Ureter (tissue), 1 donor: ENCODE results near the gene TMPRSS7. TPM values are rescaled to one million over a fixed set of nuclear protein-coding genes. Genes with fewer than 3 reads are reported as not detected.
"Not testable (repeated sequence)": the region's sequence is repeated elsewhere in the genome, so short reads cannot be mapped to it uniquely, and the experiment has no call there.

Source experiments
- DNase-seq: peaks from one replicate; pipeline ENCODE4 v3.0.0-alpha.2; 2020; ENCODE audit warnings: low spot score
- total RNA-seq: library from RNA; stranded (reverse); gene quantifications from one replicate; pipeline ENCODE4 v1.2.4, GENCODE V29; 2023
- donor health status: DM: yes; HTN: yes; CAD: no.

TMPRSS7 gene
- total RNA-seq, 1 donor from 2014 or later: 0.21 TPM

GRCh38 chr3:112061152-112061551 lies 26.6 kb downstream of the TMPRSS7 start:
- DNase-seq: no peak

GRCh38 chr3:112072387-112073060 lies 38.0 kb downstream of the TMPRSS7 start:
- not testable (repeated sequence) for DNase-seq

- DNase-seq: no peak
Observed at GRCh38 chr3:112074006-112074405, 39.5 kb downstream of the TMPRSS7 start.

GRCh38 chr3:112074616-112075497 lies 40.3 kb downstream of the TMPRSS7 start:
- DNase-seq: peak; percentile 83

- no peak for DNase-seq
Observed at GRCh38 chr3:112078125-112079083, 43.9 kb downstream of the TMPRSS7 start.

- DNase-seq: no peak
Observed at GRCh38 chr3:112083239-112083638, 48.7 kb downstream of the TMPRSS7 start.

- DNase-seq: no peak
Observed at GRCh38 chr3:112084980-112085705, 50.6 kb downstream of the TMPRSS7 start.

GRCh38 chr3:112085735-112086075 lies 51.2 kb downstream of the TMPRSS7 start:
- DNase-seq: no peak

- DNase-seq: peak; percentile 88
Observed at GRCh38 chr3:112086076-112086854, 51.7 kb downstream of the TMPRSS7 start, which contains the start of gene C3orf52. Gene C3orf52 (plus strand): TSS chr3:112086389. CDS start chr3:112086408, 19 bp downstream.

GRCh38 chr3:112086875-112087524 lies 52.5 kb downstream of the TMPRSS7 start:
- DNase-seq: no peak

- no peak for DNase-seq
Observed at GRCh38 chr3:112087746-112088145, 53.2 kb downstream of the TMPRSS7 start.

- DNase-seq: no peak
Observed at GRCh38 chr3:112088944-112089343, 54.4 kb downstream of the TMPRSS7 start.

GRCh38 chr3:112089956-112090886 lies 55.7 kb downstream of the TMPRSS7 start:
- no peak for DNase-seq

- DNase-seq: no peak
Observed at GRCh38 chr3:112090887-112091586, 56.5 kb downstream of the TMPRSS7 start.

- no peak for DNase-seq
Observed at GRCh38 chr3:112092496-112093179, 58.1 kb downstream of the TMPRSS7 start.

GRCh38 chr3:112093180-112093522 lies 58.6 kb downstream of the TMPRSS7 start:
- no peak for DNase-seq

GRCh38 chr3:112095731-112096130 lies 61.2 kb downstream of the TMPRSS7 start:
- DNase-seq: no peak

GRCh38 chr3:112096176-112096575 lies 61.6 kb downstream of the TMPRSS7 start:
- no peak for DNase-seq
